ENCODE results near the gene PCGF5.
A peak's percentile ranks its signal among the peaks of the same experiment; 100 is the strongest.

PCGF5 gene

DNA sequence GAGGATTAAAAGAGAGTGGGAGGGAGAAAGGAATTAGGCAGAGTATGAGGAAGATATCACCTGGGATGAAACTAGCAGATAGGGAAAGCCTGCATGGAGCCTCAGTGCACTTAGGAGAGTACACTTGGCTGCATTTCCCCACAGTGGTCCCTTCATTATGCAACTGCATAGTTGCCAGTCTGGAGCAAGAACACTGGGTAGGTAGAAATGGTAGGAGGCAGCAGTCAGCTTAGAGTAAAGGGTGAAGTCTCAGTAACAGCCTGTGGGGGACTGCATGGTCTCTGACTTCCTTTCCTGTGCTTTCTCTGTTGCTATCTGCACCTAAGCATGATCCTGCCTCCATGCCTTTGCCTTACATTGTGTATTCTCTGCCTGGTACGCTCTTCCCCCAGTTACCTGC, 14.0 kb upstream of the PCGF5 start:
- Histone ChIP-seq H3K27me3 (no peaks in the 10 kb centered on the region), H3K4me1 (peaks cover 10% of the 10 kb centered on the region), H3K9me3 (no peaks in the 10 kb centered on the region), H3K4me3 (ENCODE audit: low read depth, low read length) (no peak overlapping the region), H3K36me3 (no peaks in the 10 kb centered on the region)
- DNase-seq = no peak
- TF ChIP-seq, protein P1, sequence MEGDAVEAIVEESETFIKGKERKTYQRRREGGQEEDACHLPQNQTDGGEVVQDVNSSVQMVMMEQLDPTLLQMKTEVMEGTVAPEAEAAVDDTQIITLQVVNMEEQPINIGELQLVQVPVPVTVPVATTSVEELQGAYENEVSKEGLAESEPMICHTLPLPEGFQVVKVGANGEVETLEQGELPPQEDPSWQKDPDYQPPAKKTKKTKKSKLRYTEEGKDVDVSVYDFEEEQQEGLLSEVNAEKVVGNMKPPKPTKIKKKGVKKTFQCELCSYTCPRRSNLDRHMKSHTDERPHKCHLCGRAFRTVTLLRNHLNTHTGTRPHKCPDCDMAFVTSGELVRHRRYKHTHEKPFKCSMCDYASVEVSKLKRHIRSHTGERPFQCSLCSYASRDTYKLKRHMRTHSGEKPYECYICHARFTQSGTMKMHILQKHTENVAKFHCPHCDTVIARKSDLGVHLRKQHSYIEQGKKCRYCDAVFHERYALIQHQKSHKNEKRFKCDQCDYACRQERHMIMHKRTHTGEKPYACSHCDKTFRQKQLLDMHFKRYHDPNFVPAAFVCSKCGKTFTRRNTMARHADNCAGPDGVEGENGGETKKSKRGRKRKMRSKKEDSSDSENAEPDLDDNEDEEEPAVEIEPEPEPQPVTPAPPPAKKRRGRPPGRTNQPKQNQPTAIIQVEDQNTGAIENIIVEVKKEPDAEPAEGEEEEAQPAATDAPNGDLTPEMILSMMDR (IDR thresholded peaks at IDR 0.05; ENCODE audit: low read depth, low read length) = no peak

DNA sequence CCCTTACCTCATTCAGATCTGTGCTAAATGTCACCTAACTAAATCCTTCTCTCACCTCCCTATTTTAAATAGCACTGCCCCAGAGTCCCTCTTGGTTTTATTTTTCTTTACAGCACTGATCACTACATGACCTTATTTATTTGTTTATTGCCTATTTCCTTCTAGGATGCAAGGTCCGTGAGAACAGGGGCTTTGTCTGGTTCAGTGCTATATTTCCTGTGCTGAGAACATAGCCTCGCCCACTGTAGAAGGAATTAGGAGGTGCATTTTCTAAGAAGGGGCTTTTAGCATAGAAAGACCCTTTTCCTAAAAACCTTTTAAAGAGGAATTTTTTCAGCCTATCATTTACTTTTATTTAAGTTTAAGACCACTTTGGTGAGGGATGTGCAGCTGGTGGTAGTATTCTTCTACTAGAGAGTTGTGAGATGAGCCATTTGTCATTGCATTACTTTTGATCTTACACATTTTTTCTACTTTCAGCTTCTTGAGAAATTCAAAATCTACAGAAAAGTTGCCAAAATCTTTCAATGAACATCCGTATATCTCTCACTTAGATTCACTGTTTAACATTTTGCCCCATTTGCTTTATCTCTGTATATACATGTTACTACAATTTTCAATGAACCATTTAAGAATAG, 13.5 kb upstream of the PCGF5 start:
- peaks cover 10% of the 10 kb centered on the region for H3K4me1 ChIP-seq

GRCh38 chr10:91208642-91209041, 11.8 kb upstream of the PCGF5 start:
- Histone ChIP-seq H3K9me3 (no peaks in the 10 kb centered on the region), H3K27me3 (no peaks in the 10 kb centered on the region), H3K4me1 (peaks cover 6% of the 10 kb centered on the region), H3K4me3 (ENCODE audit: low read depth, low read length) (no peak overlapping the region), H3K36me3 (no peaks in the 10 kb centered on the region)
- TF ChIP-seq, protein P1 (IDR thresholded peaks at IDR 0.05; ENCODE audit: low read depth, low read length) = no peak
- DNase-seq = no peak

More for the DNA sequence above, 13.5 kb upstream of the PCGF5 start:
- DNase-seq = no peak
- Histone ChIP-seq H3K36me3 (no peaks in the 10 kb centered on the region), H3K27me3 (no peaks in the 10 kb centered on the region), H3K4me3 (ENCODE audit: low read depth, low read length) (no peak overlapping the region), H3K9me3 (no peaks in the 10 kb centered on the region)
- TF ChIP-seq, protein P1 (IDR thresholded peaks at IDR 0.05; ENCODE audit: low read depth, low read length) = no peak

GRCh38 chr10:91210014-91210413, 10.4 kb upstream of the PCGF5 start:
- no peaks in the 10 kb centered on the region for H3K9me3 ChIP-seq
- no peaks in the 10 kb centered on the region for H3K27me3 ChIP-seq
- TF ChIP-seq, protein P1 (IDR thresholded peaks at IDR 0.05; ENCODE audit: low read depth, low read length) = no peak
- no peak overlapping the region for H3K4me3 ChIP-seq (ENCODE audit: low read depth, low read length)
- H3K36me3 ChIP-seq = no peaks in the 10 kb centered on the region
- peaks cover 12% of the 10 kb centered on the region for H3K4me1 ChIP-seq
- DNase-seq = no peak

DNA sequence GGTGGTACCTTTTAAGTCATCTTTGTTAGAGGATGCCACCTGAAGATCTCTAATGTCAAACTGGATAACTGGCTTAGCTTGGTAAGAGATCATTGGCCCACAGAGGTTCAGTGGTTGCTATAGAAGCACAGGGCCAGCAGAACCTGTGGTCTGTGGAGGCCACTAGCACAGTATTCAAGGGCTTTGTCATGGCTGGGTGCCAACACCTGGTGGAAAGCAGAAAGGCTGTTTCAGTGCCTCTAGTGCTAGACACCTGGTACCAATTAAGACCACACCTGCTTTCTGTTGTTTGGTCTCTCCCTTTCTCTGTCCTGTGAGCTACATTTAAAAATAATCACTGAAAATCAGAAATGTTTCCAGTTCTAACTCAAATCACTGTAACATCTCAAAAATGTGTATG, 10.0 kb upstream of the PCGF5 start:
- TF ChIP-seq, protein P1 (IDR thresholded peaks at IDR 0.05; ENCODE audit: low read depth, low read length) = no peak
- DNase-seq = peak; percentile 66
- no peaks in the 10 kb centered on the region for H3K27me3 ChIP-seq
- no peaks in the 10 kb centered on the region for H3K9me3 ChIP-seq
- H3K36me3 ChIP-seq = no peaks in the 10 kb centered on the region
- H3K4me3 ChIP-seq (ENCODE audit: low read depth, low read length) = no peak overlapping the region
- H3K4me1 ChIP-seq = peaks cover 12% of the 10 kb centered on the region

DNA sequence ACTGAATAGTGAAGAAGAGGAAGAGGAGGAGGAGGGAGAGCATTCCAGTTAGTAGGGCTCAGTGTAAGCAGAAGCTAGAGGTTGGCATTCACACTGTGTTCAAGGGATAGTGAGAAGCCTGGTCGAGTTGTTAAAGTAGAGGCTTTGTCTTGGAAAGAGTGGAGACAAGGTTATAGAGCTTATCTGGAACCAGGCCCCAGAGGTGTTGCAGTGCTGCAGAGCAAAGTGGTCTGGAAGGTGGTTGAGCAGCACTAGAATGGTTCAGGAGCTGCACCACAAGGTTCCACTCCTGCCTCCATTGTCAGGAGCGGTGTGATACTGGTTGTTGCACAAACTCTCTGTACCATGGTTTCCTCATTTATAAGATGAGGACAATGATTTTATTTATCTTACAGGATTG, 8.8 kb upstream of the PCGF5 start:
- Histone ChIP-seq H3K27me3 (no peaks in the 10 kb centered on the region), H3K9me3 (no peaks in the 10 kb centered on the region), H3K4me3 (ENCODE audit: low read depth, low read length) (no peak overlapping the region), H3K36me3 (no peaks in the 10 kb centered on the region), H3K4me1 (peaks cover 12% of the 10 kb centered on the region)
- no peak for DNase-seq
- TF ChIP-seq, protein P1 (IDR thresholded peaks at IDR 0.05; ENCODE audit: low read depth, low read length) = no peak
